ENCODE measurements around the gene MAN2A1. TPM values are rescaled to one million over a fixed set of nuclear protein-coding genes. Genes with fewer than 3 reads are reported as not detected.

The MAN2A1 gene
- total RNA-seq, 1 experiment from 2014 or later: 51.0 TPM

DNA sequence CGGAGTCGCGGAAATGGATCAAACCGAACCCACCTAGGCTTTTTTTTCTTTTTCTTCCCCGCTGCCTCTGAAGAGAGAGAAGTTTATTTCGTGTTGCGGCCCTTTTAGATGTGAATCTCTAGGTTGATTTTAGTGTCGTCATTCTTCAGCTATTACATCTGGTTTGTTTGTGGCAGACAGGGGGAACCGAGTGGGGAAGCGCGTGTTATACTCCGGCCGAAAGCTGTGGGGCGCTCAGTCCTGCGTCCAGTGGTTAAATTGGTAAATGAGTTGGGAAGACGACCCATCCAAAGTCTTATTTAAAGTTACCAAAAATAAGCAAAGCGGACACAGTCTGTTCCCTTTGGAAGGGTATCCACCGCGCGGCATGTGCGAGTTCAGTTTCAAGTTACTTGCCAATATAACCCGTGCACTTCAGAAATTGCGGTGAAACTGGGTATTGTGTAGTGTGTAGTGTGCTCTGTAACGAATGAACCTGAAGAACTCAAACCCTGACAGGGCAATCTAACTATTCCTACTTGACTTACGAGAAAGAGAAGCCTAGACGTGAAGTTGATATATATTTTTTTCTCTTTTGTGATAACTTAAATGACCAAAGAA, 1.3 kb downstream of the MAN2A1 start:
- no peak for DNase-seq (ENCODE audit: low read depth, low spot score)
- ATAC-seq: 0 out of 2 replicates have a peak, but pooled peaks have one; percentile 32
- in situ Hi-C loops (cut with HindIII; ENCODE audit: low pct_unique_long_range_greater_than_20kb, low sequenced_read_pairs) (no loop called here), intact Hi-C loops (cut with micrococcal nuclease; ENCODE audit: unreplicated experiment) (no loop called here)
- Histone ChIP-seq H3K27ac (ENCODE audit: low read length) (peak overlapping the region; percentile 59), H3K9me3 (ENCODE audit: control insufficient read depth, insufficient read depth, low read depth, low read length) (no peaks in the 10 kb centered on the region), H3K36me3 (ENCODE audit: control insufficient read depth, insufficient read depth, low read length) (no peaks in the 10 kb centered on the region; the same call in 1 of the 2 replicates), H3K4me1 (ENCODE audit: control insufficient read depth, insufficient read depth, low read length) (peaks cover 16% of the 10 kb centered on the region), H3K4me3 (ENCODE audit: low read depth in 2 of 2, low read length in 2 of 2) (peak overlapping the region; percentile 65 to 90), H3K27me3 (ENCODE audit: control insufficient read depth, insufficient read depth, low read length) (no peaks in the 10 kb centered on the region)
- BruUV-seq (replicated peaks): TSS peak; percentile 76
- CTCF ChIA-PET: no interaction called here
- TF ChIP-seq POLR2AphosphoS5 (IDR thresholded peaks at IDR 0.05; ENCODE audit: low read depth, low read length) (no peak), SIN3A (IDR thresholded peaks at IDR 0.05; ENCODE audit: borderline replicate concordance, insufficient read depth, low read depth, low read length) (no peak), TCF7L2 (IDR thresholded peaks at IDR 0.05; ENCODE audit: low read depth, low read length) (0 out of 2 replicates have a peak, but pooled peaks have one; percentile 32)
- TF ChIP-seq, protein P1, sequence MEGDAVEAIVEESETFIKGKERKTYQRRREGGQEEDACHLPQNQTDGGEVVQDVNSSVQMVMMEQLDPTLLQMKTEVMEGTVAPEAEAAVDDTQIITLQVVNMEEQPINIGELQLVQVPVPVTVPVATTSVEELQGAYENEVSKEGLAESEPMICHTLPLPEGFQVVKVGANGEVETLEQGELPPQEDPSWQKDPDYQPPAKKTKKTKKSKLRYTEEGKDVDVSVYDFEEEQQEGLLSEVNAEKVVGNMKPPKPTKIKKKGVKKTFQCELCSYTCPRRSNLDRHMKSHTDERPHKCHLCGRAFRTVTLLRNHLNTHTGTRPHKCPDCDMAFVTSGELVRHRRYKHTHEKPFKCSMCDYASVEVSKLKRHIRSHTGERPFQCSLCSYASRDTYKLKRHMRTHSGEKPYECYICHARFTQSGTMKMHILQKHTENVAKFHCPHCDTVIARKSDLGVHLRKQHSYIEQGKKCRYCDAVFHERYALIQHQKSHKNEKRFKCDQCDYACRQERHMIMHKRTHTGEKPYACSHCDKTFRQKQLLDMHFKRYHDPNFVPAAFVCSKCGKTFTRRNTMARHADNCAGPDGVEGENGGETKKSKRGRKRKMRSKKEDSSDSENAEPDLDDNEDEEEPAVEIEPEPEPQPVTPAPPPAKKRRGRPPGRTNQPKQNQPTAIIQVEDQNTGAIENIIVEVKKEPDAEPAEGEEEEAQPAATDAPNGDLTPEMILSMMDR (IDR thresholded peaks at IDR 0.05): peak; percentile 87
- POLR2A ChIA-PET: no interaction called here

DNA sequence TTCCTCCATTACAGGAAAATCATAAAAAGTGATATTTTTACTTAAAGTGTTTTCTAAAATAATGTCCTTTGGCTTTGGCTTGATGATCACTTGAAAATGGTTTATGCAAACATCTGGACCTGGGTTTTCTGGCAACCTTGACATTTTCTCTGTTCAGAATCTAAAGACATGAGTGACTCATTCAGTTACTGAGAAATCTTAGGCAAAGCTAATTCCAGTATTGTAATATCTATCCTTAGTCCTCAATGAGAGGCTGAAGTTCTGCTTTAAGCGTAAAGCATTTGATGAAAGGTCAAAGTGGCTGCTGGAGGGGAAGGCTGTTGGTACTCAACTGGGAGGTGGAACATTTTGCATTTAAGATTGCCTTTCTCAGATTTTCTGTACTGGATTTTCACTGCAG, 2.3 kb downstream of the MAN2A1 start:
- TF ChIP-seq, protein P2, sequence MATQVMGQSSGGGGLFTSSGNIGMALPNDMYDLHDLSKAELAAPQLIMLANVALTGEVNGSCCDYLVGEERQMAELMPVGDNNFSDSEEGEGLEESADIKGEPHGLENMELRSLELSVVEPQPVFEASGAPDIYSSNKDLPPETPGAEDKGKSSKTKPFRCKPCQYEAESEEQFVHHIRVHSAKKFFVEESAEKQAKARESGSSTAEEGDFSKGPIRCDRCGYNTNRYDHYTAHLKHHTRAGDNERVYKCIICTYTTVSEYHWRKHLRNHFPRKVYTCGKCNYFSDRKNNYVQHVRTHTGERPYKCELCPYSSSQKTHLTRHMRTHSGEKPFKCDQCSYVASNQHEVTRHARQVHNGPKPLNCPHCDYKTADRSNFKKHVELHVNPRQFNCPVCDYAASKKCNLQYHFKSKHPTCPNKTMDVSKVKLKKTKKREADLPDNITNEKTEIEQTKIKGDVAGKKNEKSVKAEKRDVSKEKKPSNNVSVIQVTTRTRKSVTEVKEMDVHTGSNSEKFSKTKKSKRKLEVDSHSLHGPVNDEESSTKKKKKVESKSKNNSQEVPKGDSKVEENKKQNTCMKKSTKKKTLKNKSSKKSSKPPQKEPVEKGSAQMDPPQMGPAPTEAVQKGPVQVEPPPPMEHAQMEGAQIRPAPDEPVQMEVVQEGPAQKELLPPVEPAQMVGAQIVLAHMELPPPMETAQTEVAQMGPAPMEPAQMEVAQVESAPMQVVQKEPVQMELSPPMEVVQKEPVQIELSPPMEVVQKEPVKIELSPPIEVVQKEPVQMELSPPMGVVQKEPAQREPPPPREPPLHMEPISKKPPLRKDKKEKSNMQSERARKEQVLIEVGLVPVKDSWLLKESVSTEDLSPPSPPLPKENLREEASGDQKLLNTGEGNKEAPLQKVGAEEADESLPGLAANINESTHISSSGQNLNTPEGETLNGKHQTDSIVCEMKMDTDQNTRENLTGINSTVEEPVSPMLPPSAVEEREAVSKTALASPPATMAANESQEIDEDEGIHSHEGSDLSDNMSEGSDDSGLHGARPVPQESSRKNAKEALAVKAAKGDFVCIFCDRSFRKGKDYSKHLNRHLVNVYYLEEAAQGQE (IDR thresholded peaks at IDR 0.05; ENCODE audit: insufficient read depth in 1 of 2, low read depth in 2 of 2, low read length in 1 of 2): no peak
- TF ChIP-seq, protein P1 (IDR thresholded peaks at IDR 0.05): no peak
- TF ChIP-seq SIN3A (IDR thresholded peaks at IDR 0.05; ENCODE audit: borderline replicate concordance, insufficient read depth, low read depth, low read length) (no peak), TCF7L2 (IDR thresholded peaks at IDR 0.05; ENCODE audit: low read depth, low read length) (no peak), POLR2AphosphoS5 (IDR thresholded peaks at IDR 0.05; ENCODE audit: low read depth, low read length) (no peak)
- Histone ChIP-seq H3K9me3 (ENCODE audit: control insufficient read depth, insufficient read depth, low read depth, low read length) (no peaks in the 10 kb centered on the region), H3K27ac (ENCODE audit: low read length) (no peak overlapping the region), H3K4me1 (ENCODE audit: control insufficient read depth, insufficient read depth, low read length) (peaks cover 16% of the 10 kb centered on the region), H3K36me3 (ENCODE audit: control insufficient read depth, insufficient read depth, low read length) (no peaks in the 10 kb centered on the region; the same call in 1 of the 2 replicates), H3K4me3 (ENCODE audit: low read depth in 2 of 2, low read length in 2 of 2) (peak overlapping the region in 1 of 2 experiments; percentile 90; a peak in 2 of 4 replicates), H3K27me3 (ENCODE audit: control insufficient read depth, insufficient read depth, low read length) (no peaks in the 10 kb centered on the region)
- ChIA-PET POLR2A (no interaction called here), CTCF (no interaction called here)
- DNase-seq (ENCODE audit: low read depth, low spot score) (no peak), ATAC-seq (no peak)
- intact Hi-C loops (cut with micrococcal nuclease; ENCODE audit: unreplicated experiment): no loop called here
- in situ Hi-C loops (cut with HindIII; ENCODE audit: low pct_unique_long_range_greater_than_20kb, low sequenced_read_pairs): no loop called here
- BruUV-seq (replicated peaks): no TSS peak

All from Panc1 (cell line).